Right lobe of liver (tissue), 6 donors: ENCODE measurements around the gene SIX5. TPM values are rescaled to one million over a fixed set of nuclear protein-coding genes. Genes with fewer than 3 reads are reported as not detected.

Experiments used
- ATAC-seq, 4 donors: fragments of 200-7000 bp; cut with Tn5 transposase; one replicate each; pipeline ENCODE4 v1.9.1; 2020; ENCODE audit warnings: mild to moderate bottlenecking in 4 of 4, moderate library complexity in 4 of 4
- DNase-seq, 3 donors: peaks; one replicate each; pipeline ENCODE4 v3.0.0-alpha.2; 2020
- H3K27ac ChIP-seq, 3 donors: fragments of 200-600 bp; one replicate each; pipeline ENCODE4 v1.8.0; 2022
- H3K27me3 ChIP-seq, 2 donors: fragments of 200-600 bp; one replicate each; pipeline ENCODE4 v1.8.0; 2022
- H3K36me3 ChIP-seq, 4 donors: fragments of 200-600 bp; sonication (generic) in 1 of 4; one replicate each; pipeline versions ENCODE4 v1.5.1 to v1.8.0; 2017 to 2022; ENCODE audit warnings: control low read depth in 1 of 4
- H3K4me1 ChIP-seq, 4 donors: fragments of 200-600 bp; sonication (generic) in 1 of 4; one replicate each; pipeline versions ENCODE4 v1.5.1 to v1.8.0; 2017 to 2022; ENCODE audit warnings: control low read depth in 1 of 4
- H3K4me3 ChIP-seq, 3 donors: fragments of 200-600 bp; one replicate each; pipeline ENCODE4 v1.8.0; 2022
- H3K9me3 ChIP-seq, 4 donors: fragments of 200-600 bp; sonication (generic) in 1 of 4; one replicate each; pipeline versions ENCODE4 v1.5.1 to v1.8.0; 2017 to 2022; ENCODE audit warnings: control low read depth in 1 of 4
- POLR2A ChIP-seq: fragments of 450-650 bp; IDR thresholded peaks from one replicate; pipeline ENCODE4 v1.6.1; 2017; ENCODE audit warnings: antibody characterized with exemption, mild to moderate bottlenecking
- WGBS: methylation state at CpG from one replicate; pipeline ENCODE4 v1.1.6; 2018; ENCODE audit warnings: low coverage, low lambda C conversion rate; ENCODE audit not compliant: insufficient coverage; ENCODE audit errors: missing lambda C conversion rate; 5-methylcytosine and 5-hydroxymethylcytosine counted together
- intact Hi-C, 2 donors: fragments of 100-400 bp; cut with DNase I; formaldehyde crosslinking; loops; one replicate each; pipeline versions ENCODE4 v1.11.2 to v1.14.1; 2022
- total RNA-seq, 6 experiments: library from RNA; depleted of rRNA in 2 of 6; stranded (reverse); fragments of >200 nt in 2 of 6; fragmentation: NEBNext Ultra II Directional in 3 of 6; extraction: Animal tissue kit (Norgen Biotek cat#: 25700) in 3 of 6; gene quantifications; one replicate each; pipeline versions ENCODE4 v1.1.0 to v1.2.4, GENCODE V29; 2016 to 2023
- TF ChIP-seq, protein P1 (sequence below), 4 donors: fragments of 200-600 bp in 3 of 4; fragments of 450-650 bp in 1 of 4; IDR thresholded peaks; one replicate each; pipeline versions ENCODE4 v1.5.1 to v1.8.0; 2016 to 2022; ENCODE audit warnings: antibody characterized with exemption in 4 of 4, mild to moderate bottlenecking in 2 of 4
- donor health status: DM: no; HTN: yes; CAD: no.
- donor health status: DM: no; HTN: no; CAD: no.
- donor health status: DM: no; HTN: no; CAD: no.
- donor health status: DM: no; HTN: yes; CAD: no.
- donor health status: DM: no; HTN: yes; CAD: no.

SIX5 gene
- total RNA-seq, 6 experiments from 2014 or later: 7.8 to 11.6 (median 9.5) TPM

DNA sequence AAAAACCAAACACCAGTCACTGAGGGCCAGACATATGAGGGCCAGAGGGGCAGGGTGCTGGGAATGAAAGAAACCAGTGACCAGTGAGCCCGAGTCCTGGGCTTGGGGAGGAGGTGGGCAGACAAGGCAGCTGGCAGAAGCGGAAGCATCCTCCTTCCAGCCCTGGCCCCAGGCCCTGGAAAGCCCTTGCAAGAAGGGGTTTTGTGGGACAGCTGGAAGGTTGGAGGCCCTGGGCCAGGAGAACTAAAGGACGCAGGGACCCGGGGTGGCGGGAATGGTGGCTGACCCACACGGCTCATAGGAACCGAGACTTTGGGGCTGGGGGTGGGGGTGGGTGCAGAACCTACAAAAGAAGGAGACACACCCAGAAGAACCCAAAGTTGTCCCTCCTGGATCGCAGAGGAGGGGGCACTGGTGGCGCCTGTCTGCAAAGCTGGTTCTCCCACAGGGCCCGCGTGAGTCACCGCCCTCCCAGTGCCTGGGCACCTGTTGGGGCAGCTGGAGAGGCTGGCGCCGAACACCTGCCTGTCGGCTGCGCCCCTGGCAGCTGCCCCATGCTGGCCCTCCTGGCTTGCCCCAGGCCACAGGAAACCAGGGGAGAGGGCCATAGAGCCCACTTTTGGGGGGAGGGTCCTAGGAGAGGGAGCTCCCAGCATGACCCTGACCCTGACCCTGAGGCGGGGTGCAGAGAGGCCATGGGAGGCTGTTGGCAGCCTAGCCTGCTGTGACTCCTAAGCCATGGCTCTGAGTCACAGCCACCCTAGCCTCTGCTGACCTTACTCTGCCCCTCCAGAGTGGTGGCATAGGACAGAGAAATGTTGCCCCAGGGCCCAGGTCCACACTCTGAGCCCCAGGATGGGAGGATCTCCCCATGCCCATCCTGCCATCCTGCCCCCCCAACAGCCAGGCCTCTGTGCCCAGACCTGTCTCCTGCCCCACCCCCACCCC is 12.4 kb upstream of the SIX5 start:
- TF ChIP-seq POLR2A: no peak
- TF ChIP-seq, protein P1, sequence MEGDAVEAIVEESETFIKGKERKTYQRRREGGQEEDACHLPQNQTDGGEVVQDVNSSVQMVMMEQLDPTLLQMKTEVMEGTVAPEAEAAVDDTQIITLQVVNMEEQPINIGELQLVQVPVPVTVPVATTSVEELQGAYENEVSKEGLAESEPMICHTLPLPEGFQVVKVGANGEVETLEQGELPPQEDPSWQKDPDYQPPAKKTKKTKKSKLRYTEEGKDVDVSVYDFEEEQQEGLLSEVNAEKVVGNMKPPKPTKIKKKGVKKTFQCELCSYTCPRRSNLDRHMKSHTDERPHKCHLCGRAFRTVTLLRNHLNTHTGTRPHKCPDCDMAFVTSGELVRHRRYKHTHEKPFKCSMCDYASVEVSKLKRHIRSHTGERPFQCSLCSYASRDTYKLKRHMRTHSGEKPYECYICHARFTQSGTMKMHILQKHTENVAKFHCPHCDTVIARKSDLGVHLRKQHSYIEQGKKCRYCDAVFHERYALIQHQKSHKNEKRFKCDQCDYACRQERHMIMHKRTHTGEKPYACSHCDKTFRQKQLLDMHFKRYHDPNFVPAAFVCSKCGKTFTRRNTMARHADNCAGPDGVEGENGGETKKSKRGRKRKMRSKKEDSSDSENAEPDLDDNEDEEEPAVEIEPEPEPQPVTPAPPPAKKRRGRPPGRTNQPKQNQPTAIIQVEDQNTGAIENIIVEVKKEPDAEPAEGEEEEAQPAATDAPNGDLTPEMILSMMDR (IDR thresholded peaks at IDR 0.05): no peak
- Histone ChIP-seq H3K27me3 (no peaks in the 10 kb centered on the region), H3K27ac (no peak overlapping the region), H3K36me3 (peaks cover 0 to 7% (median 0%) of the 10 kb centered on the region in 4 donors), H3K4me3 (peak overlapping the region in 1 of 3 donors; percentile 22), H3K9me3 (no peaks in the 10 kb centered on the region), H3K4me1 (peaks cover 0 to 5% (median 0%) of the 10 kb centered on the region in 4 donors)
- WGBS: 20% methylated on average over 1 of the region's 17 CpGs
- intact Hi-C loops: no loop called here
- ATAC-seq: peak in 1 of 4 donors; percentile 17
- peak in 1 of 3 donors; percentile 58 for DNase-seq

DNA sequence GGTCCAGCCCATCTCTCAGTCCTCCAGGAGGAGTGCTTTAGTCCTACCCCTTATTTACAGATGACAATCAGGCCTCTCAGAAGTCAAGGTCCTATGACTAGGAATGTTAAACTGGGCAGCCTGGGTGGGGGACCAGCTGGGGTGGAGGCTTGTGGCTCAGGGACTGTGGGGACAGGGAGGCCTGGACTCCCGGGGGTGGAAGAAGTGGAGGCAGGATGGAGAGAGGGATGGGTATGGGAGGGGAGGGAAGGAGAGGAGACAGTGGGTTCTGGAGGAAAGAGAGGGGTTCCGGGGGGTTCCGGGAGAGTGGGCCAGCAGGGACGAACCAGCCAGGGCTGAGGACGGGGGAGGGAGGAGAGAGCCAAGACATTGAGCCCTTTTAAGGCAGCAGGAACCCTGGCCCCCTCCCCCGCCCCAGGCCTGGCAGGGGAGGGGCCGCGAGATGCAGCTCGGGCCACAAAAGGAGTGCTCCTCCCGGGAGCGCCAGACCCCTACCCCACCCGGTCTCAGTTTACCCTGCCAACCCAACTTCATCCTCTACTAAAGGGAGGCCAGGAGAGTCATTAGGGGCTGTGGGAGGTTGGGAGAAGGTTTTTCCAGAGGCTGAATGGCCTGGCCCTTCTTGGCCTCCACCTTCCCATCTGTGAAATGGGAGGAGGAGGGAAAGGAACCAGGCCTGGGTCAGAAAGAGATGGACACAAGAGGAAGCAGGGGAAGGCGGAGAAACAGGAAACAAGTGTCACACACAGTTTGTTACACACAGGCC is 11.6 kb upstream of the SIX5 start:
- H3K4me1 ChIP-seq: peaks cover 0 to 5% (median 0%) of the 10 kb centered on the region in 4 donors
- H3K27me3 ChIP-seq: no peaks in the 10 kb centered on the region
- H3K9me3 ChIP-seq: no peaks in the 10 kb centered on the region
- no peak overlapping the region for H3K4me3 ChIP-seq
- H3K36me3 ChIP-seq: peaks cover 0 to 7% (median 0%) of the 10 kb centered on the region in 4 donors
- 30% methylated on average over 9 of the region's 13 CpGs for WGBS
- intact Hi-C loops: no loop called here
- no peak overlapping the region for H3K27ac ChIP-seq
- DNase-seq (no peak), ATAC-seq (no peak)
- TF ChIP-seq, protein P1 (IDR thresholded peaks at IDR 0.05): no peak
- TF ChIP-seq POLR2A: no peak

DNA sequence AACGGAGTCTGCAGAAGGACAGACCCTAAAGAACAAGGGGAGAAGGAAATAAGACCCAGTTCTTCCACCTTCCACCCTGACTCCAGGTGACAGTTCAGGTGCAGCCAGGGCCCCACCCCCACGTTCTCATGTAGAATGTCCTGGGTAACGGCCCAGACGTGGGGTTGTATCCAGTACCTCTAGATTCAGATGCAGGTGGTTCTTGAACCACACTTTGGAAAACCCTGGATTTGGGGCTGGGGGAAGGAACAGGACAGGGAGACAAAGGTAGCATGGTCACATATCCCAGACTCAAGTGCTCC is 11.0 kb upstream of the SIX5 start:
- ATAC-seq (no peak), DNase-seq (no peak)
- H3K27me3 ChIP-seq: no peaks in the 10 kb centered on the region
- WGBS: 33% methylated on average over 4 of the region's 4 CpGs
- peaks cover 0 to 7% (median 0%) of the 10 kb centered on the region in 4 donors for H3K36me3 ChIP-seq
- H3K4me3 ChIP-seq: no peak overlapping the region
- intact Hi-C loops: no loop called here
- H3K27ac ChIP-seq: no peak overlapping the region
- no peaks in the 10 kb centered on the region for H3K9me3 ChIP-seq
- H3K4me1 ChIP-seq: peaks cover 0 to 5% (median 0%) of the 10 kb centered on the region in 4 donors
- TF ChIP-seq, protein P1 (IDR thresholded peaks at IDR 0.05): no peak
- no peak for TF ChIP-seq POLR2A

DNA sequence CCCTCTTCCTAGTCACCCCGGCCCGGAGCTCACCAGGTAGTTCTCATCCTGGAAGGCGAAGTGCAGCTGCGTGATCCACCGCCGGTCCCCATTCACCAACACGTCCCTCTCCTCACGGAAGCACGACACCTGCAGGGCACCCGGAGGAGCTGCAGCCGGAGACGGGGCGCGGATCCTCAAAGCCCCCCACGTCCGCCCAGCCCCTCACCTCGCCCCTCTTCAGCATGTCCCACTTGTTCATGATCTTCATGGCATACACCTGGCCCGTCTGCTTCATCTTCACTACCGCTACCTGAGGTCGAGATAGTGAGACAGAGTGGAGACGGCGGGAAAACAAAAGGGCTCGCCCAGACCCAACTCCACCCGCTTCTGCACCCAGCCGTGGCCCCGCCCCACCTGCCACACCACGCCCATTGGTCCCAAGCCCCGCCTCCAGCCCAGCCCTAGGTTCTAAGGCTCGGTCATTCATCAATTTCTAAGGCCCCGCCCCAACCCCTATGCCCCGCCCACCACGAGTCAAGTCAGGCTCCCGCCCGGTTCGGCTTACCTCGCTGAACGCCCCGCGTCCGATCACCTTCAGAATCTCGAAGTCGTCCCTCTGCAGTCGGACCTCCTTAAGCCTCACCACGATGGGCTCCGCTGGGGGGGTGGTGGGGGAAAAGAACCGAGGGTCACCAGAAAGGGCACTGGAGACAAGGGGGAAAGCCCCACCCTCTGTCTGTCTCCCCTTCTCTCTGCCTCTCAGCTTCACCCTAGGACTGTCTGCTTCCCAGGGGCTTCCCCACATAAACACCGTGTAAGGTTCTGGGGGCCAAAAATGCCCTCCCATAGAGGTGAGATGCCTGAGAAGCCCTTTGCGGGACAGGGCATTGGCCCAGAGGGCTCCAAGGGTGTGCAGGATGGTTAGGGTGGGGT is 10.4 kb upstream of the SIX5 start:
- WGBS: 8% methylated on average over 25 of the region's 48 CpGs
- Histone ChIP-seq H3K27ac (no peak overlapping the region), H3K27me3 (no peaks in the 10 kb centered on the region)

More for the DNA sequence above, 10.4 kb upstream of the SIX5 start:
- H3K36me3 ChIP-seq: peaks cover 0 to 7% (median 0%) of the 10 kb centered on the region in 4 donors
- peak; percentile 87 to 91 (median 88) for DNase-seq
- ATAC-seq: peak; percentile 89 to 93 (median 90)
- intact Hi-C loops: no loop called here
- no peaks in the 10 kb centered on the region for H3K9me3 ChIP-seq
- H3K4me1 ChIP-seq: peaks cover 0 to 5% (median 0%) of the 10 kb centered on the region in 4 donors
- TF ChIP-seq, protein P1 (IDR thresholded peaks at IDR 0.05): peak; percentile 51 to 66 (median 60)
- TF ChIP-seq POLR2A: no peak
- H3K4me3 ChIP-seq: no peak overlapping the region
